Measurements from ENCODE around the gene JAG1. TPM values are rescaled to one million over a fixed set of nuclear protein-coding genes. Genes with fewer than 3 reads are reported as not detected.

Gene JAG1
- total RNA-seq, 1 experiment from 2014 or later, result 8.3 TPM

DNA sequence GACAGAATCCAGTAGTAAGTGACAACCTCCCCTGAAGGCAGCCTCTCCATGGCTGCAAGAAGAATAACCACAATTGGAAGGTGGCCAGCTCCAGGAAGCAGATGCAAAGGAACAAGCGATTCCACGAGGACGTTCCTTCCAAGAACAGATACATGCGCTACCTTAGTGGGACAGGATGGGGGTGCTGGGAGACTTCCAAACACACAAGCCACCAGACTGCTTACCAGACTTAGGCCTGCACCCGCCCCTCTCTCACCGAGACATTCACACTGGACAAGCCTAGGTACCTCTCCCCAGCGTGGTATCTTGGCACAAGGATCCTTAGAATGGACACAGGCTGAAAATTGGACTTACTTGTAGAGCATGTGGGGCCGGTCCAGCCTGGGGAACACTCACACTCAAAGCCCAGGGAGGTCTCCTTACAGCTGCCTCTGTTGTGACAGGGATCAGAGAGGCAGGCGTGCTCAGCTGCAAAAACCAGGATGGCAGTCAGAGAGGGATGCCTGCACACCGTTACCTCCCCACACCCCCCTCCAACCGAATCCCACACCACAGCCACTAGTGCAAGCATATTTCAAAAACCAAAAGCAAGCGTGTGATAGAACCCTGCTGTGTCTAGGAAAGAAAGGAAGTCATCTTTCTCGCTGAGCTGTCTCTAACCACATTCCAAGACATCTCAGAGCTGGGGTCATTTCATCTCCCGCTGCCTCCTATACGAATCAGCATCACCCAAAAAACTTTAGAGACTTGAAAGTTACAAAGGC lies 22.4 kb downstream of the JAG1 start:
- H3K27me3 ChIP-seq (ENCODE audit: low read length), result no peaks in the 10 kb centered on the region
- no peak overlapping the region for H2AFZ ChIP-seq (ENCODE audit: low read length)
- no peaks in the 10 kb centered on the region for H3K79me2 ChIP-seq (ENCODE audit: low read length)
- H3K27ac ChIP-seq (ENCODE audit: low read length), result no peak overlapping the region
- H3K4me2 ChIP-seq (ENCODE audit: low read depth, low read length, poor library complexity, severe bottlenecking), result no peak overlapping the region
- no peak overlapping the region for H3K4me3 ChIP-seq (ENCODE audit: low read length)
- H3K9ac ChIP-seq (ENCODE audit: low read length), result no peak overlapping the region
- DNase-seq, result no peak
- no peaks in the 10 kb centered on the region for H3K9me3 ChIP-seq (ENCODE audit: low read length)
- H3K9me2 ChIP-seq (replicated peaks; ENCODE audit: insufficient read depth, low read length), result no peaks in the 10 kb centered on the region
- H3K36me3 ChIP-seq (ENCODE audit: insufficient read depth, low read length), result peaks cover 9% of the 10 kb centered on the region
- H3K4me1 ChIP-seq (ENCODE audit: low read length), result peaks cover 12% of the 10 kb centered on the region
- H4K20me1 ChIP-seq (ENCODE audit: insufficient read depth, low read depth, low read length), result no peaks in the 10 kb centered on the region

DNA sequence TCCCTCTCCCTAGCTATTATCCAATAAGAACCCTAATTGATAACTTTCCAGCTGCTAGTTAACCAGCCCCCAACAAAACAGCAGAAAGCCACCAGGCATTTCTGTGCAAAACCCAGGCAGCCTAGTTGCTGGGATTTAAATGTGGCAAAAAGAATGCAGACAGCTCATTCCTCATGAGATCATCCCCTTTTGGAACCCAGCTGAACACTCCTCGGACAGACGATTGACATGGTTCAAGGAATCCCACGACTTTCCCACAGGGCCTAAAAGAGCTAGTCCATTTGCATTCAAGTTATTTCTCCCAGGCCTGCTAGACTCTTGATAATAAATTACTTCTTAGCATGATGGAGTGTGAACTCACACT lies 24.0 kb downstream of the JAG1 start:
- Histone ChIP-seq H3K9me2 (replicated peaks; ENCODE audit: insufficient read depth, low read length) (no peaks in the 10 kb centered on the region), H3K79me2 (ENCODE audit: low read length) (no peaks in the 10 kb centered on the region), H3K9me3 (ENCODE audit: low read length) (no peaks in the 10 kb centered on the region), H3K4me1 (ENCODE audit: low read length) (peaks cover 6% of the 10 kb centered on the region), H3K36me3 (ENCODE audit: insufficient read depth, low read length) (peaks cover 6% of the 10 kb centered on the region; the same call in 1 of the 2 replicates), H3K9ac (ENCODE audit: low read length) (no peak overlapping the region), H3K4me2 (ENCODE audit: low read depth, low read length, poor library complexity, severe bottlenecking) (no peak overlapping the region), H2AFZ (ENCODE audit: low read length) (no peak overlapping the region), H3K27ac (ENCODE audit: low read length) (no peak overlapping the region), H4K20me1 (ENCODE audit: insufficient read depth, low read depth, low read length) (no peaks in the 10 kb centered on the region), H3K27me3 (ENCODE audit: low read length) (no peaks in the 10 kb centered on the region), H3K4me3 (ENCODE audit: low read length) (no peak overlapping the region)
- DNase-seq, result no peak

- Histone ChIP-seq H3K79me2 (ENCODE audit: low read length) (no peaks in the 10 kb centered on the region), H3K4me2 (ENCODE audit: low read depth, low read length, poor library complexity, severe bottlenecking) (no peak overlapping the region), H3K36me3 (ENCODE audit: insufficient read depth, low read length) (0 out of 2 replicates have a peak, but pooled peaks cover 6% of the 10 kb centered on the region), H3K9me3 (ENCODE audit: low read length) (no peaks in the 10 kb centered on the region), H4K20me1 (ENCODE audit: insufficient read depth, low read depth, low read length) (no peaks in the 10 kb centered on the region), H3K27ac (ENCODE audit: low read length) (no peak overlapping the region), H3K27me3 (ENCODE audit: low read length) (no peaks in the 10 kb centered on the region), H3K9ac (ENCODE audit: low read length) (no peak overlapping the region), H3K9me2 (replicated peaks; ENCODE audit: insufficient read depth, low read length) (no peaks in the 10 kb centered on the region), H3K4me1 (ENCODE audit: low read length) (peaks cover under 1% of the 10 kb centered on the region), H2AFZ (ENCODE audit: low read length) (no peak overlapping the region), H3K4me3 (ENCODE audit: low read length) (no peak overlapping the region)
- no peak for DNase-seq
Observed at GRCh38 chr20:10649080-10649796, 24.6 kb downstream of the JAG1 start.

DNA sequence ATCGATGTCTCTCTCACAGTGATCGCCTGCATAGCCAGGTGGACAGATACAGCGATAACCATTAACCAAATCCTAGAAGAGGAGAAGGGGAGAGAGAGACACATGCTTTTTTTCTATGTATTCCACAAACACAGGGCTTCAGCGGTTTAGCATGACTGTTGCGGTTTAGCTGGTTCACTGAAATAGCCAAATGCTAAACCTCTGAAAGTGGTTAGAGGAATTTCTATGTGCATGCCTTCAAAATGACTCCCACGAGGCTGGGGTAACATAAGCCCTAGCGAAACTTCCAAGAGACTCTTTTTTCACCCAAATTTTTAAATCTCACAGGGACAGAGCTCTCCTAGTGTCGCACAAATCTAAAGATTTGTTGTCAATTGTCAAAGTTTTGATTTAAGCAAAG lies 25.1 kb downstream of the JAG1 start:
- no peaks in the 10 kb centered on the region for H3K9me2 ChIP-seq (replicated peaks; ENCODE audit: insufficient read depth, low read length)
- no peaks in the 10 kb centered on the region for H4K20me1 ChIP-seq (ENCODE audit: insufficient read depth, low read depth, low read length)
- H3K4me3 ChIP-seq (ENCODE audit: low read length), result no peak overlapping the region
- no peaks in the 10 kb centered on the region for H3K9me3 ChIP-seq (ENCODE audit: low read length)
- H3K4me2 ChIP-seq (ENCODE audit: low read depth, low read length, poor library complexity, severe bottlenecking), result no peak overlapping the region
- no peak overlapping the region for H3K9ac ChIP-seq (ENCODE audit: low read length)
- no peak overlapping the region for H3K27ac ChIP-seq (ENCODE audit: low read length)
- H3K79me2 ChIP-seq (ENCODE audit: low read length), result no peaks in the 10 kb centered on the region
- no peak for DNase-seq
- no peaks in the 10 kb centered on the region for H3K27me3 ChIP-seq (ENCODE audit: low read length)
- H3K36me3 ChIP-seq (ENCODE audit: insufficient read depth, low read length), result 0 out of 2 replicates have a peak, but pooled peaks cover 6% of the 10 kb centered on the region
- H3K4me1 ChIP-seq (ENCODE audit: low read length), result no peaks in the 10 kb centered on the region; the same call in 1 of the 2 replicates
- no peak overlapping the region for H2AFZ ChIP-seq (ENCODE audit: low read length)

- Histone ChIP-seq H3K9me3 (ENCODE audit: low read length) (no peaks in the 10 kb centered on the region), H4K20me1 (ENCODE audit: insufficient read depth, low read depth, low read length) (no peaks in the 10 kb centered on the region), H3K27me3 (ENCODE audit: low read length) (no peaks in the 10 kb centered on the region), H3K9me2 (replicated peaks; ENCODE audit: insufficient read depth, low read length) (no peaks in the 10 kb centered on the region), H3K4me3 (ENCODE audit: low read length) (no peak overlapping the region), H3K9ac (ENCODE audit: low read length) (no peak overlapping the region), H3K4me1 (ENCODE audit: low read length) (no peaks in the 10 kb centered on the region; the same call in 1 of the 2 replicates), H3K36me3 (ENCODE audit: insufficient read depth, low read length) (0 out of 2 replicates have a peak, but pooled peaks cover 6% of the 10 kb centered on the region), H2AFZ (ENCODE audit: low read length) (no peak overlapping the region), H3K79me2 (ENCODE audit: low read length) (no peaks in the 10 kb centered on the region), H3K27ac (ENCODE audit: low read length) (no peak overlapping the region), H3K4me2 (ENCODE audit: low read depth, low read length, poor library complexity, severe bottlenecking) (no peak overlapping the region)
- DNase-seq, result no peak
Observed at GRCh38 chr20:10647909-10648308, 25.9 kb downstream of the JAG1 start.

DNA sequence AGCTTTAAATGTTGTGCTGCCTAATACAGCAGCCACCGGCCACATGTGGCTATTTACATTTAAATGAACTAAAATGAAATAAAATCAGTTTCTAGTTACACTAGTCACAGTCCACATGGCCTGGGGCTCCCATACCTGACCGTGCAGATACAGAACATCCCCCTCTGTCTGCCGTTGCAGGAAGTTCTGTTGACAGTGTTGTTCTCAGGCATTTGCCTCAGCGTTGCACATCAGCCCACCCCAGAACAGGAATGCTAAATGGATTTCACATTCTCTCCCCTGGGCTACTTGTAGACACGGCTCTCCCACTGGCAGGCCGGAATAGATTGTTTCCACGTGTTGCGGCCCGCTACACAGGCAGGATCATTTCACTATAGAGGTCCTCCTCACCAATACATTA lies 26.3 kb downstream of the JAG1 start:
- H3K9me3 ChIP-seq (ENCODE audit: low read length), result no peaks in the 10 kb centered on the region
- DNase-seq, result peak; percentile 58
- no peak overlapping the region for H3K9ac ChIP-seq (ENCODE audit: low read length)
- no peaks in the 10 kb centered on the region for H3K79me2 ChIP-seq (ENCODE audit: low read length)
- H3K27me3 ChIP-seq (ENCODE audit: low read length), result no peaks in the 10 kb centered on the region
- H3K4me3 ChIP-seq (ENCODE audit: low read length), result no peak overlapping the region
- H3K4me2 ChIP-seq (ENCODE audit: low read depth, low read length, poor library complexity, severe bottlenecking), result no peak overlapping the region
- no peaks in the 10 kb centered on the region for H4K20me1 ChIP-seq (ENCODE audit: insufficient read depth, low read depth, low read length)
- H3K9me2 ChIP-seq (replicated peaks; ENCODE audit: insufficient read depth, low read length), result no peaks in the 10 kb centered on the region
- H2AFZ ChIP-seq (ENCODE audit: low read length), result no peak overlapping the region
- no peak overlapping the region for H3K27ac ChIP-seq (ENCODE audit: low read length)
- 0 out of 2 replicates have a peak, but pooled peaks cover 6% of the 10 kb centered on the region for H3K36me3 ChIP-seq (ENCODE audit: insufficient read depth, low read length)
- H3K4me1 ChIP-seq (ENCODE audit: low read length), result no peaks in the 10 kb centered on the region; the same call in 1 of the 2 replicates

GRCh38 chr20:10646886-10647420 lies 26.8 kb downstream of the JAG1 start:
- DNase-seq, result no peak
- H3K9me3 ChIP-seq (ENCODE audit: low read length), result no peaks in the 10 kb centered on the region
- no peaks in the 10 kb centered on the region for H3K9me2 ChIP-seq (replicated peaks; ENCODE audit: insufficient read depth, low read length)
- H2AFZ ChIP-seq (ENCODE audit: low read length), result no peak overlapping the region
- H3K27me3 ChIP-seq (ENCODE audit: low read length), result no peaks in the 10 kb centered on the region
- H3K4me3 ChIP-seq (ENCODE audit: low read length), result no peak overlapping the region
- H3K9ac ChIP-seq (ENCODE audit: low read length), result no peak overlapping the region
- H4K20me1 ChIP-seq (ENCODE audit: insufficient read depth, low read depth, low read length), result no peaks in the 10 kb centered on the region
- H3K4me1 ChIP-seq (ENCODE audit: low read length), result no peaks in the 10 kb centered on the region; the same call in 1 of the 2 replicates
- H3K4me2 ChIP-seq (ENCODE audit: low read depth, low read length, poor library complexity, severe bottlenecking), result no peak overlapping the region
- 0 out of 2 replicates have a peak, but pooled peaks cover 6% of the 10 kb centered on the region for H3K36me3 ChIP-seq (ENCODE audit: insufficient read depth, low read length)
- H3K27ac ChIP-seq (ENCODE audit: low read length), result no peak overlapping the region
- H3K79me2 ChIP-seq (ENCODE audit: low read length), result no peaks in the 10 kb centered on the region

- DNase-seq, result no peak
- Histone ChIP-seq H2AFZ (ENCODE audit: low read length) (no peak overlapping the region), H4K20me1 (ENCODE audit: insufficient read depth, low read depth, low read length) (no peaks in the 10 kb centered on the region), H3K4me1 (ENCODE audit: low read length) (no peaks in the 10 kb centered on the region; the same call in 1 of the 2 replicates), H3K9ac (ENCODE audit: low read length) (no peak overlapping the region), H3K27ac (ENCODE audit: low read length) (no peak overlapping the region), H3K9me3 (ENCODE audit: low read length) (no peaks in the 10 kb centered on the region), H3K79me2 (ENCODE audit: low read length) (no peaks in the 10 kb centered on the region), H3K36me3 (ENCODE audit: insufficient read depth, low read length) (0 out of 2 replicates have a peak, but pooled peaks cover 6% of the 10 kb centered on the region), H3K9me2 (replicated peaks; ENCODE audit: insufficient read depth, low read length) (no peaks in the 10 kb centered on the region), H3K4me3 (ENCODE audit: low read length) (no peak overlapping the region), H3K27me3 (ENCODE audit: low read length) (no peaks in the 10 kb centered on the region), H3K4me2 (ENCODE audit: low read depth, low read length, poor library complexity, severe bottlenecking) (no peak overlapping the region)
Observed at GRCh38 chr20:10646006-10646405, 27.8 kb downstream of the JAG1 start.
